AG04449 (cell line): ENCODE data around the gene ST3GAL4.

Source experiments
- CTCF ChIA-PET: fragments of 350-600 bp; formaldehyde crosslinking; extraction: SDS; loops from one replicate; lab custom pipeline; 2021; ENCODE audit warnings: antibody characterized with exemption; lab: Yijun Ruan, JAX
- POLR2A ChIA-PET: fragments of 400-600, 350-600 bp; formaldehyde crosslinking; extraction: SDS; loops from one replicate; lab custom pipeline; 2020; ENCODE audit warnings: antibody characterized with exemption, inconsistent platforms; lab: Yijun Ruan, JAX
- DNase-seq: peaks from one replicate; pipeline ENCODE4 v3.0.0-alpha.2; 2010; ENCODE audit warnings: low read depth, low spot score
- H3K4me3 ChIP-seq: 2 replicates; pipeline ENCODE4 v1.5.1; 2011; ENCODE audit warnings: low read depth, mild to moderate bottlenecking, control low read depth, low read length
- CTCF ChIP-seq: IDR thresholded peaks from one replicate; pipeline ENCODE4 v1.5.1; 2011; ENCODE audit warnings: mild to moderate bottlenecking, moderate library complexity, low read length, control low read depth, inconsistent platforms; ENCODE audit not compliant: insufficient read depth; ENCODE audit errors: missing control alignments

The ST3GAL4 gene

DNA sequence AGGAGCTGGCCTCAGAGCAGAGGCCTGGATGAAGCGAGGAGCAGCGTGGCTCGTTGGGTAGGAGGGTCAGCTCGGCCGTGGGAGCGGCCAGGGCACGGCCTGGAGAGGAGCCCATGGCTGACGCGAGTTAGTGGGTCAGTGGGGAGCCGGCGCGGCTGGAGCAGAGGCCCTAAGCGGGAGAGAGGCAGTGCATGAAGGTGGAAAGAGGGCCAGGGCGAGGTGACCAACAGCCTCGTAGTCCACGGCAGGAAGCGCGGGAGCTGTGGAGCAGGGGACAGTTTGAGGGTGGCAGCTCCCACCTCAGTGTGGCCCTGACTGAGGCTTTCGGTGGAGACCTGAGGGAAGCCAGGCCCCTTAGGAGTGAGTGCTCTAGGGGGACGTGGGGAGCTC, 27.5 kb upstream of the ST3GAL4 start:
- POLR2A ChIA-PET = no interaction called here
- H3K4me3 ChIP-seq = no peak overlapping the region
- CTCF ChIA-PET = interaction anchor here (0.9 to 1.7 kb wide), 3 partner anchors 9 to 153 kb away, joined by 3 to 5 read pairs (median 4); no protein-coding TSS in a partner anchor

DNA sequence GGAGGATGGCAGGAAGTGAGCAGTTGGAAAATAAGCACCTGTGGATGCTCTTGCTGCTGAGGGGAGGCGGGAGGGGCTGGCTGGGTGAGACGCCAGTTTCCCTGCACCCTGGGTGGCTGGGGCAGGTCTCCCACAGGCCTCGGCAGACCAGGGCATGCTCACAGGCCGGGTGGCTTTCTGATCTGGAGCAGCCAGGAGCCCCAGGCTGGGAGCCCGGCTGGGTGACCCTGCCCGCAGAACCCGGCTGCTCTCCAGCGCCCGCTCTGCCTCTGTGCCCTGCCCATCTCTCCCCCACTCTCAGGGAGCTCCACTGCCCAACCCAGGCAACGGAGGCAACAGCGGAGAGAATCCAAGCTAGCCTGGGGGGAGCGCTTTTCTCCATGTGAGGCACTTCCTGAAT, 27.0 kb upstream of the ST3GAL4 start:
- no peak for DNase-seq
- POLR2A ChIA-PET = no interaction called here
- no peak overlapping the region for H3K4me3 ChIP-seq
- CTCF ChIA-PET = interaction anchor here (0.9 to 1.7 kb wide), 3 partner anchors 10 to 152 kb away, joined by 3 to 5 read pairs (median 4); no protein-coding TSS in a partner anchor
- no peak for TF ChIP-seq CTCF

More for the DNA sequence above, 27.5 kb upstream of the ST3GAL4 start:
- DNase-seq = no peak
- TF ChIP-seq CTCF = no peak

GRCh38 chr11:126328938-126329643, 26.4 kb upstream of the ST3GAL4 start:
- CTCF ChIA-PET = interaction anchor here (1.4 to 1.7 kb wide), 3 partner anchors 11 to 19 kb away, joined by 4 to 6 read pairs (median 5); no protein-coding TSS in a partner anchor

DNA sequence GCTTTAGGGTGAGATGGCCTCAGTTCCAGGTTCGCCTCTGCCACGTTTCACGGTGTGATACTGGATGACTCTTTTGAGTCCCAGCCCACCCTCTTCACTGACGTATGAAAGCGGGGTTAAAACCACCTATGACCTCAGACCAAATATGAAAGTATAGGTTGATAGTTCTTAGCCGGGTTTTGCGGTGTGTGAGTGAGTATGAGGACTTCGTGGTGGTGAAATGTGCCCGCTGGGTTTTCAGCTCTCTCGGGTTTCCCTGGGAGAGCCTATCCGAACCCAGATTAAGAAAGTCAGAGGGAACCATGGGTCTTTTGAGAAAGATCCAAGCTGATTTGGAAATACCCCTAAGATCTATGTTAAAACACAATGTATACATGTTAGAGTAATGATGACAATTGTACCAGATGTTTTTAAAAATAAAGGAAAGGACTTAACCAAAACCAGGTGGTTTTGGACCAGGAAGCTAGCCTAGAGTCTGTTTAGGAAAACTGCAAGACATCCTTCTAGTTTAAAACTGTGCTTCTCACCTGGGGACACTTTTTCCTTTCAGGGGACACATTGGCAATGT, 25.8 kb upstream of the ST3GAL4 start:
- CTCF ChIA-PET = interaction anchor here (1.4 to 1.6 kb wide), 2 partner anchors 19 to 20 kb away, joined by 4 to 6 read pairs; no protein-coding TSS in a partner anchor
- POLR2A ChIA-PET = no interaction called here
- no peak for DNase-seq
- no peak for TF ChIP-seq CTCF
- H3K4me3 ChIP-seq = no peak overlapping the region

More at GRCh38 chr11:126328938-126329643, 26.4 kb upstream of the ST3GAL4 start:
- POLR2A ChIA-PET = no interaction called here
- no peak for DNase-seq
- H3K4me3 ChIP-seq = no peak overlapping the region
- no peak for TF ChIP-seq CTCF

- CTCF ChIA-PET = interaction anchor here (0.9 kb wide), 1 partner anchor 109 kb away, joined by 3 read pairs; no protein-coding TSS in a partner anchor
These were observed 24.2 kb upstream of the ST3GAL4 start for GRCh38 chr11:126331286-126331685.

More at GRCh38 chr11:126331286-126331685, 24.2 kb upstream of the ST3GAL4 start:
- DNase-seq = no peak
- TF ChIP-seq CTCF = no peak
- POLR2A ChIA-PET = no interaction called here
- no peak overlapping the region for H3K4me3 ChIP-seq
